ENCODE measurements around the gene SEC22A.

The SEC22A gene

DNA sequence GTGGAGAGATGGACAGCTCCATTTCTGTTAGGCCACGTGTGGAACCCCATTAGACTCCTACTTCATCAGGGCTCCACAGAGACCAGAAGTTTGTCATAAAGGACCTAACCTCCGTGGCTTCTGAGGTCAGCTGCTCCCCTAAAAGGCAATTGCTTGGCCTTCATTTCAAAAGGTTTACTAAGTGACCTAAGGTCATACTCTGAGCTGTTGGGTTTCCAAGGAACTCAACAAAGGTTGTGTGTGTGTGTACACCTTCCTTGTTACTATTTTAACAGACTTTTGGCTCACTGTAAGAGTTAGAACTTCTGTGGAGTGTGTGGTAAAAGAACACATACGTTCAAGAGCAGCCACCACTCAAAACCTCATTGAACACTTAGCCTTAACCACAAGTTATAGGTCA lies 73.9 kb downstream of the SEC22A start:
- DNase-seq (ENCODE audit: low read depth) = peak; percentile 8
- H3K4me3 ChIP-seq (ENCODE audit: low read depth, low read length) = no peak overlapping the region
- TF ChIP-seq, protein P1, sequence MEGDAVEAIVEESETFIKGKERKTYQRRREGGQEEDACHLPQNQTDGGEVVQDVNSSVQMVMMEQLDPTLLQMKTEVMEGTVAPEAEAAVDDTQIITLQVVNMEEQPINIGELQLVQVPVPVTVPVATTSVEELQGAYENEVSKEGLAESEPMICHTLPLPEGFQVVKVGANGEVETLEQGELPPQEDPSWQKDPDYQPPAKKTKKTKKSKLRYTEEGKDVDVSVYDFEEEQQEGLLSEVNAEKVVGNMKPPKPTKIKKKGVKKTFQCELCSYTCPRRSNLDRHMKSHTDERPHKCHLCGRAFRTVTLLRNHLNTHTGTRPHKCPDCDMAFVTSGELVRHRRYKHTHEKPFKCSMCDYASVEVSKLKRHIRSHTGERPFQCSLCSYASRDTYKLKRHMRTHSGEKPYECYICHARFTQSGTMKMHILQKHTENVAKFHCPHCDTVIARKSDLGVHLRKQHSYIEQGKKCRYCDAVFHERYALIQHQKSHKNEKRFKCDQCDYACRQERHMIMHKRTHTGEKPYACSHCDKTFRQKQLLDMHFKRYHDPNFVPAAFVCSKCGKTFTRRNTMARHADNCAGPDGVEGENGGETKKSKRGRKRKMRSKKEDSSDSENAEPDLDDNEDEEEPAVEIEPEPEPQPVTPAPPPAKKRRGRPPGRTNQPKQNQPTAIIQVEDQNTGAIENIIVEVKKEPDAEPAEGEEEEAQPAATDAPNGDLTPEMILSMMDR (conservative IDR thresholded peaks at IDR 0.05; ENCODE audit: low read depth, low read length) = no peak

- no peak for DNase-seq (ENCODE audit: low read depth)
- TF ChIP-seq, protein P1 (conservative IDR thresholded peaks at IDR 0.05; ENCODE audit: low read depth, low read length) = no peak
- no peak overlapping the region for H3K4me3 ChIP-seq (ENCODE audit: low read depth, low read length)
Measured at GRCh38 chr3:123276346-123277006, 74.7 kb downstream of the SEC22A start.

- no peak overlapping the region for H3K4me3 ChIP-seq (ENCODE audit: low read depth, low read length)
- no peak for DNase-seq (ENCODE audit: low read depth)
- TF ChIP-seq, protein P1 (conservative IDR thresholded peaks at IDR 0.05; ENCODE audit: low read depth, low read length) = no peak
Measured at GRCh38 chr3:123277106-123277505, 75.4 kb downstream of the SEC22A start.

- DNase-seq (ENCODE audit: low read depth) = no peak
- TF ChIP-seq, protein P1 (conservative IDR thresholded peaks at IDR 0.05; ENCODE audit: low read depth, low read length) = no peak
- H3K4me3 ChIP-seq (ENCODE audit: low read depth, low read length) = no peak overlapping the region
Measured at GRCh38 chr3:123278446-123278845, 76.7 kb downstream of the SEC22A start.

- no peak for DNase-seq (ENCODE audit: low read depth)
- no peak overlapping the region for H3K4me3 ChIP-seq (ENCODE audit: low read depth, low read length)
- TF ChIP-seq, protein P1 (conservative IDR thresholded peaks at IDR 0.05; ENCODE audit: low read depth, low read length) = no peak
Measured at GRCh38 chr3:123279121-123279520, 77.4 kb downstream of the SEC22A start.

GRCh38 chr3:123281406-123281805 lies 79.7 kb downstream of the SEC22A start:
- no peak for DNase-seq (ENCODE audit: low read depth)
- H3K4me3 ChIP-seq (ENCODE audit: low read depth, low read length) = no peak overlapping the region
- TF ChIP-seq, protein P1 (conservative IDR thresholded peaks at IDR 0.05; ENCODE audit: low read depth, low read length) = no peak

DNA sequence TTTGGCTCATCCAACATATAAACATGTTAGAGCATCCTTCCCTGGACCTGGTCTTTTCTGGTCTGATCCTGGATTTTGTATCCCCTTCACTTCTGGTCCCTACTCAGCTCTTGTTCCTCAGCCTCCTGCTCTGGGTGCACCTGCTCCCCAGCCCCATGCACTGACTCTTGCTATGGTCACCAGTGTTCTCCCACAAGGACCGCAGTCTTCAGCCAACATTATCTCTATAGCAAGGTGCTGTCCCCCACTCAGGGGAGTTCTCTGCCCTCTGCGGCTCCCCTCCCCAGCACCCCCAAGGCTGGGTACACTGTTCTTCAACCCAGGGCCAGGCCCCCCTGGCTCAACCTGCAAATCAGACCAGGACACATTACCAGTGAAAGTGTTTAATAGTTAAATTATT lies 80.2 kb downstream of the SEC22A start:
- TF ChIP-seq, protein P1 (conservative IDR thresholded peaks at IDR 0.05; ENCODE audit: low read depth, low read length) = no peak
- no peak for DNase-seq (ENCODE audit: low read depth)
- H3K4me3 ChIP-seq (ENCODE audit: low read depth, low read length) = no peak overlapping the region

All from choroid plexus epithelial cell (primary cell).